Central memory CD4-positive, alpha-beta T cell (primary cell): ENCODE results near the gene FBXL15.

Experiments
- DNase-seq: peaks from one replicate; pipeline ENCODE4 v3.0.0; 2022

FBXL15 gene

GRCh38 chr10:102398172-102399020 is 22.2 kb upstream of the FBXL15 start:
- no peak for DNase-seq

DNA sequence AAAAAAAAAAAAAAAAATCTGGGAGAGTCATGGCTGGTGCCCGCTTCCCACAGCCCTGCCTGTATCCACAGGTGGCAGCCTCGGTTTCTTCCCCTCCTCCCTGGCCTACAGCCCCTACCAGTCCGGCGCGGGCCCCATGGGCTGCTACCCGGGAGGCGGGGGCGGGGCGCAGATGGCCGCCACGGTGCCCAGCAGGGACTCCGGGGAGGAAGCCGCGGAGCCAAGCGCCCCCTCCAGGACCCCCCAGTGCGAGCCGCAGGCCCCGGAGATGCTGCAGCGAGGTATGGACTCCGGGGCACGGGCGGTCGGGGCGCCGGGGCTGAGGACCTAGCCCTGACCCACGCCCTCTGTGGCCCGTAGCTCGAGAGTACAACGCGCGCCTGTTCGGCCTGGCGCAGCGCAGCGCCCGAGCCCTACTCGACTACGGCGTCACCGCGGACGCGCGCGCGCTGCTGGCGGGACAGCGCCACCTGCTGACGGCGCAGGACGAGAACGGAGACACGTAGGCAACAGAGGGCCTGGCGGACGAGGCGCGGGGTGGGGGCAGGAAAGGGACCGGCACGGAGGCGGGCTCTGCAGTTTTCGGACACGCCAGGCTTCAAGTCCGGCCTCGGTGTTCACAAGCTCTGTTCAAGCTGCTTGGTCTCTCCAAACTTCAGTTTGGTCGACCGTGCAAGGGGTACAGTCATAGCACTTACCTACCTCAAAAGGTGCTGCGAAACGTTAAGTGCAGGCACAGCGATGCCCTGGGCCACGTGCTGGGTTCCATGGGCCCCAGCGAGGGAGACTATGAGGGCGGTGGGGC is 21.2 kb upstream of the FBXL15 start:
- peak; percentile 86 for DNase-seq

- no peak for DNase-seq
Measured at GRCh38 chr10:102400076-102400475, 20.6 kb upstream of the FBXL15 start.

DNA sequence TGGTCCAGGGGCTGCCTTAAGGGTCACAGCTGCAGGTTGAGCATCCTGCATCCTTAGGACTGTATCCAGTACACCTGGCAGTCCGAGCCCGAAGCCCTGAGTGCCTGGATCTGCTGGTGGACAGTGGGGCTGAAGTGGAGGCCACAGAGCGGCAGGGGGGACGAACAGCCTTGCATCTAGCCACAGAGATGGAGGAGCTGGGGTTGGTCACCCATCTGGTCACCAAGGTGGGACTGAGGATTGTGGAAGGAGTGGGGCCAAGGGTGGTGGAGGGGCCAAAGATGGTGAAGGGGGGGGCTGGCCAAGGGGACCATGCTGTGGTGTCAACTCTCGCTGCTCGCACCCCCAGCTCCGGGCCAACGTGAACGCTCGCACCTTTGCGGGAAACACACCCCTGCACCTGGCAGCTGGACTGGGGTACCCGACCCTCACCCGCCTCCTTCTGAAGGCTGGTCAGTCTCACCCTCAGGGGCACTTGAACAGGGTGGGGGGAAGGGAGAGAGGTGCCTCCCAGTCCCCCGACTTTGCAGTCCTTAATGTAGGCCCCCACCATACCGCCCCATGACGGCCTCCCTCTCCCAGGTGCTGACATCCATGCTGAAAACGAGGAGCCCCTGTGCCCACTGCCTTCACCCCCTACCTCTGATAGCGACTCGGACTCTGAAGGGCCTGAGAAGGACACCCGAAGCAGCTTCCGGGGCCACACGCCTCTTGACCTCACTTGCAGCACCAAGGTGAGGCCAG is 19.9 kb upstream of the FBXL15 start:
- no peak for DNase-seq

- DNase-seq, result no peak
Measured at GRCh38 chr10:102401342-102401654, 19.3 kb upstream of the FBXL15 start.

DNA sequence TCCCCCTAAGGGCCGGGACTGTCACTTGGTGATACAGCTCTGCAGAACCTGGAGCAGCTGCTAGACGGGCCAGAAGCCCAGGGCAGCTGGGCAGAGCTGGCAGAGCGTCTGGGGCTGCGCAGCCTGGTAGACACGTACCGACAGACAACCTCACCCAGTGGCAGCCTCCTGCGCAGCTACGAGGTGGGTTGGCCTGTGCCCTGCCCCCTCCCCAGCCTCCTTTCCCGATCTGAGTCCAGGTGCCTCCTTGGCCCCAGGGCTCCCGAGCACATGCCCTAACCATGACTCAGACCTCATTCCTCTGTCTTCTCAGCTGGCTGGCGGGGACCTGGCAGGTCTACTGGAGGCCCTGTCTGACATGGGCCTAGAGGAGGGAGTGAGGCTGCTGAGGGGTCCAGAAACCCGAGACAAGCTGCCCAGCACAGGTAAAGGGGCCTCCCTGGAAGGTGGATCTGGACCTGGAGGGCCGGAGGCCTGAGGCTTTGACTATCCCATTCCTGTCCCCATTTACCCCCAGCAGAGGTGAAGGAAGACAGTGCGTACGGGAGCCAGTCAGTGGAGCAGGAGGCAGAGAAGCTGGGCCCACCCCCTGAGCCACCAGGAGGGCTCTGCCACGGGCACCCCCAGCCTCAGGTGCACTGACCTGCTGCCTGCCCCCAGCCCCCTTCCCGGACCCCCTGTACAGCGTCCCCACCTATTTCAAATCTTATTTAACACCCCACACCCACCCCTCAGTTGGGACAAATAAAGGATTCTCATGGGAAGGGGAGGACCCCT is 18.7 kb upstream of the FBXL15 start:
- no peak for DNase-seq

- DNase-seq, result no peak
Measured at GRCh38 chr10:102402512-102402896, 18.1 kb upstream of the FBXL15 start.

GRCh38 chr10:102403115-102403514 is 17.5 kb upstream of the FBXL15 start:
- DNase-seq, result no peak

DNA sequence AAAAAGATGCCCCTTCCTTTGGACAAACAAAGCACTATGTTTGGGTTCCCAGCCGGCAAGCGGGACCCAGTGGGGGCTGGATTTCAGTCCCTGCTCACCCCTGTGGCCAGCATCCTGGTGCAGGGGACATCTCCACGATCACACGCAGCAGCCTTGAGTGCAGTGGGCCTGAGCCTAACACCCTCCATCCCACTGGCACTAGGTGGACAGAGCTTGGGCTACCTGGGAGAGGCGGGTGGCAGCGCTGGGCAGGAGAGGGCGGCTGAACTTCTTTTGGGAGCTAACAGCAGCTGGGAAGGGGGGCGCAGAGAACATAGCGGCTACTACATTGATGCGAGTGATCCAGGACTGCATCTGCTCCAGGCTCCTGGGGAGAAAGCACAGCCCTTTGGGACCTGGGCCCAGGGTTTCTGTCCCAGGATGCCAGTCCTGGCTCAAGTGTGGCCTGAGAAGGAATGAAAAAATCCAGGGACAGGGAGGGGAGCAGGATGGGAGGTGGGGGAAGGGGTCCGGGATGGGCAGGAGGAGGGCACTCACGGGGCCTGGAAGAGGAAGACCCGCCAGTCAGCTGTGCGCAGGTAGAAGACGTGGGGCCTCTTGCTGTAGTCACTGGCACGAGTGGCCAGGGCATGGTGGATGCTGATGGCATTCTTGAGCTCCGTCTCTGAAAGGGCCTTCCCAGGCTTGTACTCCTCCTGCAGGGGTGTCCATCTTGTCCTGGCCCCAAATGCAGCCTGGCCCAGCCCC is 16.1 kb upstream of the FBXL15 start:
- DNase-seq, result no peak

GRCh38 chr10:102405108-102405571 is 15.5 kb upstream of the FBXL15 start:
- no peak for DNase-seq

DNA sequence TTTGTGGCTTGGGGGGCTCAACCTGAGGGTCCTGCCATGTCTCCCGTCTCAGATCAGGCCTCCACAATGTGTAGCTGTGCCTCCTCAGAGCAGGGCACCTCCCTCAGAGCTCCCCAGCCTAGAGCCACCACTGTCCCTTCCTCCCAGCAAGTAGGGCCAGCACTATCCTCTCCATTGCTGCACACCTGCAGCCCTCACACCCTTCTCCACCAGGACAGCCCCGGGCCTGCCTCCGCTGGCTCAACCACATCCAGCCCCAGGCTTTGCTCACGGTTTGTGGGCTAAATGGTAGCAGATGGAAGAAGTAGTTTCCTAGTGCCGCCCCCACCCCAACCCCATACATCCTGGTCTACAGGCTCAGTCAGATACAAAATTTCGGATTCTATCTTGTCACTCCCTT is 15.0 kb upstream of the FBXL15 start:
- no peak for DNase-seq

- no peak for DNase-seq
Measured at GRCh38 chr10:102406815-102407214, 13.8 kb upstream of the FBXL15 start.

DNA sequence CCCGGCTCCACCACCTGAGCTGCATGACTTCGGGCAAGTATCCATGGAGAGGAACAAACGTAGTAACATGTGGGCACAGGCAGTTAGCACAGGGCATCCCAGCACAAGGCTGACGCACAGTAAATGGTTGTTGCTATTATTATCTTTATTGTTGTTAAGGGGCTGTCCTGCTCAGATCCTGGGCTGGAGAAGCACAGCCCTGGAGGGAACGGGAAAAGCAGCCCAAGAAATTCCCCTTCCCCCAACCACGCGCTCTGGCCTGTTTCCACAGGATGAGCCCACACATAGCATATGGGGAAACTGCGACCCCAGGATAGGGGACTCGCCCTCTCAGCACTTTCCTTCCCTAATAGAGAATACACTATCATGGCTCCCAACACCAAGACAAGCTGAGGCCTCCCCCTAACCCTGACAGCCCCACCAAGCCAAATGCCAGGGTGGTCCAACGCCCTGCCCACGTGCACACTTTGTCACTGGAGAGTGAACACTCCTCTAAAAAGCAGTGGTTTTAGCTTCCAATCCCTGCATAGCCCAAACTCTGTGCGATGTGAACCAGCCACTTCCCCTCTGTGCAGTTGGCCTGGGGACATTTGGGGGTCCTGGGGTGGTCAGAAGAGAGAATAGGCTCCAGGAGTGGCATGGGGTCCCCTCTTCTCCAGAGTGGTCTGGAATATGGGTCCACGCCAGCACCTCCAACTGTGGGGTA is 13.1 kb upstream of the FBXL15 start:
- DNase-seq, result no peak

DNA sequence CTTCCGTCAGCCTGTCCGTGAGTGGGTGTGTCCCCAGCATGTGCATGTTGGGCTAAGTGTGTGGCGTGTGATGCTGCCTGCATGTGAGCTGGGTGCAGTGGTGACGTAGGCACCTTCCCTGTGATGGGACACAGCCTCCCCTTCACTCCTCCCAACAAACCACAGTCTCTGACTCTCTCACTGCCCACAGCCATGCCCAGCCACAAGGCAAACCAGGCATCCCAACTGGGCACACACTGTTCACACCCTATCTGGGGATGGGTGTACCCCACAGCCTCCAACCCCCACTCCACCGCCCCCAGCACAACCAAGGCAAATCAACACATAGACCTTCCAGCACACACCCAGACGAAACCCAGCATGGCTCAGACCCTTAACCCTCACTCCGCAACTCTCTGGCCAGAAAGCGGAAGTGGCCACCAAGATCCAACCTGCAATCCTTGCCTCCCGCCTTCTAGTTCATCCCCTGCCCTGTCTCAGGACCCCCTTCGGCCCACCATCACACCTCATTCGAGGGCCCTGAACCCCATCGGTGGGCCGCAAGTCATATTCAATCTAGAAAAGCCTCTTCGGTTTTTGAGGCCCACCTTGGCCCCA is 12.4 kb upstream of the FBXL15 start:
- no peak for DNase-seq

DNA sequence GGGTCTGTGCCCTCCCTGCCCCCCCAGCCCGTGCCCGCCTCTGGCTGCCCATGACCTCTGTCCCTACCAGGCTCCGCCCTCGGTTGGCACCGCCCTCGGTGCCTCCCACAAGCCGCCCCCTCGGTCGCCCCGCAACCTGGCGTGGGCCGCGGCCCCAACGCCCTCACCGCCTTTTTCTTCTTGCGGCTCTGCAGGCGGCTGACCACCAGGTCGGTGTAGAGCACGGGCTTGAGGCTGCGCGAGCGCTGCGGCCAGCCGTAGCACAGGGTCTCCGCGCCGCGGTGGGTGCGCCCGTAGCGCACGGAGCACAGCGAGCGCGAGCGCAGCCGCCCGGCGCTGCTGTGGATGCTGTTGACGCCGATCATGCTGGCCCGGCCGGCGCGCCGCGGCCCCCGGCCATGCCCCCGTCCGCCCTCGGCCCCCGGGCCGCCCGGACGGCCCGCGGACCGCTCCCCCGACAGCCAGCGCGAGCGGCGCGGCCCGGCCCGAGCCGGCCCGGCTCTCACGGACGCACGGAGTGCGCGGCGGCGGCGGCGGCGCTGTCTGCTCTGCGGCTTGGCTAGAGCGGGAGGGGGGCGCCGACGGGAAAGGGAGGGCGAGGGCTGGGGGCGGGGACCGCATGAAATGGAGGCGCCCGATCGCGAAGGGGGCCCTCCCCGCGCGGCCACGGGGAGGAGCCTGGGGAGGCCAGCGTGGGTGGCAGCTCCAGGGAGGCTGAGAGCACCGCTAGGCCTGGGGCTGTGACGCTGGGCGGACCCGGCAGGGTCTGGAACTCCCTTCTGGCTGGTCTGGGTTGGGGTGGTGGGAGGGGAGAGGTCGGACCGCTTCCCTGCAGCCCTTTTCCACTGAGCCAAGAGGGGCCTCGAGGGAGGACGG is 11.7 kb upstream of the FBXL15 start:
- DNase-seq, result peak; percentile 61

GRCh38 chr10:102409604-102410428 is 10.8 kb upstream of the FBXL15 start:
- DNase-seq, result no peak

DNA sequence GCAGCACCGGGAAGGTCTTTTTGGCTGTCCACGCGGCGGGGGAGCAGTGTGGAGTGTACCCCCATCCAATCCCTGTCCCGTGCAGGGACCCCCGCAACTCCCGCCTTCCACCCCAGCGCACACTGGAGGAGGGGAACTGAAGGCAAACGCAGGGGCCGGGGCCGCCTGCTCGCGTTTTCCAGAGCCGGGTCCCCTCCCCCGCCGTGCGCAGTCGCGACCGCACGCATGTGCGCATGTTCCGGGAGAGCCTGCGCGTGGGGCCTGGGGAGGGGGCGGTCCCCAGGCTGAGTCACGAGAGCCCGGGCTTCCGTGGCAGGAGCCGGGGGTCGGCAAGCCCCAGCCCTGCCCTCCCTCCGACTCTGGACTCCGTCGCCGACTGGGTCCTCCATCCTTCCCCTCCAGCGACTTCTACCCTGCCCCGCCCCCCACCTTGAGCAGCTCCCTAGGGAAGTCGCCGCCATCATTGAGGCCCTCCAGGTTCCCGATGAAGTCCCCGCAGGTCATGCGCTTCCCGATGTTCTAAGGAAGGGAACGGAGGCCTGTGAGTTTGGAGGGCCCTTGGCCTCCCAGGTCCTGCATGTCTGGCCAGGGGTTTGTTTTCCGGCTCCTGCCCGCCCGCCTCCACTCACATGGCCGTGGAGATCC is 10.1 kb upstream of the FBXL15 start:
- peak; percentile 47 for DNase-seq
